Astrocyte (in vitro differentiated cells and primary cell): Measurements from ENCODE around the gene CD109.

Source experiments
- CTCF ChIP-seq: IDR thresholded peaks from 2 replicates; pipeline ENCODE4 v1.5.1; 2011; ENCODE audit warnings: low read depth, mild to moderate bottlenecking, inconsistent platforms, low read length, moderate library complexity; ENCODE audit not compliant: insufficient read depth
- EZH2 ChIP-seq: IDR thresholded peaks from 2 replicates; pipeline ENCODE4 v1.6.1; 2012; ENCODE audit warnings: mild to moderate bottlenecking, low read length, inconsistent platforms; ENCODE audit not compliant: insufficient read depth

- TF ChIP-seq CTCF (no peak), EZH2 (no peak)
Observed at GRCh38 chr6:73656531-73657145, 39.4 kb upstream of the CD109 start.
